Activated CD8-positive, alpha-beta memory T cell treated with anti-CD3 and anti-CD28 coated beads for 48 hours (primary cell): ENCODE results near the gene GPR156.
"Not testable (repeated sequence)": the region's sequence is repeated elsewhere in the genome, so short reads cannot be mapped to it uniquely, and the experiment has no call there.

ENCODE experiments used
- DNase-seq, 3 experiments: peaks; one replicate each; pipeline ENCODE4 v3.0.0-alpha.2; 2020; ENCODE audit warnings: low read depth in 2 of 3, low spot score in 2 of 3

GPR156 gene

DNA sequence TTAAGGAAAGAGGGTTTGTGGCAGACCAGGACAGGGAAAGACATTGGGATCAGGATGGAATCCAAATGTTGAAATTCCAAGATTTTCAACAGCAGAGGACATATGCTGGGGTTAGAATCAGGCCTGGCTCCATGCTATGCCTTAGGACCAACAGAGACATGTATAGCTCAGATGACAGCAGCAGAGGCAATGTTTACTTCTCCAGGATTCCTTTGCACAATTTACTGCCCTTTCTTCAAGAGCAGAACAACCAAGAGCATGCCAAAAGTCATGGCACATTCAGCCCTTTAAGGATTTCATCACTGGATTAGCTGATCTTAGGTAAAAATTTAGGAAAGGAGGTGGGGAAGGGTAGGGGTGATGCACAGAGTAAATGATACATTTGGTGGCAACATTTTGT is 121.2 kb downstream of the GPR156 start:
- DNase-seq, result no peak

GRCh38 chr3:120163026-120163425 is 122.0 kb downstream of the GPR156 start:
- DNase-seq, result no peak

GRCh38 chr3:120162400-120162799 is 122.6 kb downstream of the GPR156 start:
- DNase-seq, result no peak

DNA sequence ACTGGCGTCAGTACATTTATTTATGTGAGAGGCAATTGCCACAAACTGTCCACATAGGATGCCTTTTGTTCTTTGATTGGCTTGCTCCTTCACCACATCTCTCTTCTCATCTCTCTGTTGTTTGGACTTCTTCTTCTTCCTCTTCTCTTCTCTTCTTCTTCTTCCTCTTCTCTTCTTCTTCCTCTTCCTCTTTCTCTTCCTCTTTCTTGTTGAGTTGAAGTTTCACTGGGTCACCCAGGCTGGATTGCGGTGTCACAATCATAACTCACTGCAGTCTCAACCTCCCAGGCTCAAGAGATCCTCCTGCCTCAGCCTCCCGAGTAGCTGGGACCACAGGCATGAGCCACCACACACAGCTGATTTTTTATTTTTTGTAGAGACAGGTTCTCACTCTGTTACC is 123.1 kb downstream of the GPR156 start:
- DNase-seq, result no peak

GRCh38 chr3:120160050-120160449 is 125.0 kb downstream of the GPR156 start:
- no peak for DNase-seq

DNA sequence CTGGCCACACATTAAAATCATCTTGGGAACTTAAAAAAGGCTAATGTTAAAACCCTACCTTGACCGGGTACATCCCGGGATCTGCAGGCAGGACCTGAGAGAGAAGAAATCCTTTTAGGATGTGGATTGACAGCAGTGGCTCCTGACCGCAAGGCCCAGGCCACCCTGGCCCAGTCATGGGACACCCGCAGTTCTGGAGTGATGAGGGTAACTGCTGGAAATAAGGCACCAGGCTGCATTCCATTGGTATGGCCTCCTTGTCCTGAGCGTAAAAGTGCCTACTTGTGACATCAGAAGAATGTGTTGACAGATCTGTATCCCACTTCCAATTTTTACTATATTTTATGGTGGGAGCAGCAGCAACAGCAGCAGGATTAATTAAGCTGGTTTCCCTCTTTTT is 127.3 kb downstream of the GPR156 start:
- no peak for DNase-seq

DNA sequence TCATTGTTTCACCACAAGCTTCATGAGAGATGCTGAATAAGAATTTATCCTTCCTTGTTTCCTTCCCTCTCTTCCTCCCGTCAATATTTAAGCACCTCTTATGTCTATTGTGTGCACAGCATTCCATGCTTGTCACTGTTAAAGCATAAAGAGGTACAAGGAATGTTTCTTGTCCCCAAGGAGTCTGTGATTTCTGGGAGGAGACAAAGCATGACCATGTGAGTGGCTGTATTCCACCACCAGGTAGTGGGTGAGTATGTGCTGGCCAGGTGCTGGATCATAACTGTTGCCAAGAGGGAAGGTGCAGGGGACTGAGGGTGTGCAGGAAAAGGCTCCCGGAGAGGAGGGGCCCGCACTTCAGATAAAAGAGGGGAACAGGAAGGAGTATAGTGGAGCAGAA is 127.9 kb downstream of the GPR156 start:
- no peak for DNase-seq

DNA sequence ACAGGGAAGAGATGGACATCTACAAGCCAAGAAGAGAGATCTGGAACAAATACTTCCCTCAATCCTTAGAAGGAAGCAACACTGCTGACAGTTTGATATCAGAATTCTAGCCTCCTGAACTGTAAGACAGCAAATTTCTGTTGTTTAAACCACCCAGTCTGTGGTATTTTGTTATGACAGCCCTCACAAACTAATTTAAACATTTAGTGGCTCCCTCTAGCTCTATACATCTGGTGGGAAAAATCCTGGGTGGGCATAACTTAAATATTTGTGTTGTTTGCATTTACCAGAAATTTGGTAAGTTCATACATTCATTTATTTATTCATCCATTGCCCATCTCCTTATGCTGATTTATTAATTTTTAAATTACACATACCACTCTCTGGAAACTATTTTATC is 128.3 kb downstream of the GPR156 start:
- no peak for DNase-seq

GRCh38 chr3:120155694-120156093 is 129.3 kb downstream of the GPR156 start:
- not testable (repeated sequence) for DNase-seq

GRCh38 chr3:120155108-120155507 is 129.9 kb downstream of the GPR156 start:
- DNase-seq, result no peak

GRCh38 chr3:120153294-120153693 is 131.7 kb downstream of the GPR156 start:
- DNase-seq, result no peak

DNA sequence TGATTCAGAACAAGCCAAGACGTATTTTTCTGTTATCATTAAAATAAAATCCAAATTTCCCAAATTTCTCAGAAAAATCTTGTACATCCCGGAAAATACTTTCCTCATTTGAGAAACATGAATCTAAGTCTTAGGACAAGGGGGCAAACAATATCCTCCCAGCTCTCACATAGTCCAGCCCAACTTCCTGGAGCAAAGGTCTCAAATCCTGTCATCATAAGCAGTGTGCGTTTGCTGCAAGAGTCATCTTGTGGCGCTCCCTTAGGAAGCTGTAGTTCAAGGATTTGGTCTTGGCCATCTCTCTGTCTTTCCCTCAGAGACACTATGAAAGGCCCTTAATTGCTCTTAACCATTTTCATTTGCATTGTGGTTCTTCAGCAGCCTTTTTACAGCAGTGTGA is 133.2 kb downstream of the GPR156 start:
- no peak for DNase-seq

GRCh38 chr3:120148187-120148949 is 136.7 kb downstream of the GPR156 start:
- DNase-seq, result no peak

- DNase-seq, result no peak
These were observed 137.8 kb downstream of the GPR156 start for GRCh38 chr3:120147072-120147871.

DNA sequence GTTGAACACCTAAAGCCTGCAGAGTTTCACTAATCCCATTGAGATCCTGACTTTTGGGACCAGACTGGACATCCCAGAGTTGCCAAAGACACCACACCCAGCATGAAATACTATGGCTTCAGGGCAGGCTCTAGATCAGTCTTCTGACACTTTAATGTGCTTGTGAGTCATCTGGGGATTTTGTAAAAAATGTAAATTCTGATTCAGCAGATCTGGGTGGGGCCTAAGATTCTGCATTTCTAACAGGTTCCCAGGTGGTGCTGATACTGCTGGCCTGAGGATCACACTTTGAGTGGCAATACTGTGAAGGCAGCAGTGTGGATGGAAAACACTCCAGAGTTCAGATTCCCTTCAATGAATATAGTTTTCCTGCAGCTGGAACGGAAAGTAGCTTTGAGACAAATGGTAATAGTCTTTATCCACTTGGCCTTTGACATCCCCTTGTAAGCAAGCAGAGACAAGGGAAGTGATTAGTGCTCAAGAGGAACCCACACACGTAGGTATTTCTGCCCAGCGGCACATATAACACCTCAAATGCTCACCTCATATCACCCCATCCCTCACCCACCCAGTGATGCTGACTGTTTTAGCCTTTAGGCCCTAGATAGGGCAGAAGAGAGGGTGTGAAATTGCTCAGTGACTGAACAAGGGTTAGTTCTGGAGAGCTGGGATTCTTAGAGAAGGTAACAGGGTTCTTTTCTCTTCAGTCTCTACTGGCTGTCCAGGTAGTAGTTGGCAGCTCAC is 139.3 kb downstream of the GPR156 start:
- no peak for DNase-seq

DNA sequence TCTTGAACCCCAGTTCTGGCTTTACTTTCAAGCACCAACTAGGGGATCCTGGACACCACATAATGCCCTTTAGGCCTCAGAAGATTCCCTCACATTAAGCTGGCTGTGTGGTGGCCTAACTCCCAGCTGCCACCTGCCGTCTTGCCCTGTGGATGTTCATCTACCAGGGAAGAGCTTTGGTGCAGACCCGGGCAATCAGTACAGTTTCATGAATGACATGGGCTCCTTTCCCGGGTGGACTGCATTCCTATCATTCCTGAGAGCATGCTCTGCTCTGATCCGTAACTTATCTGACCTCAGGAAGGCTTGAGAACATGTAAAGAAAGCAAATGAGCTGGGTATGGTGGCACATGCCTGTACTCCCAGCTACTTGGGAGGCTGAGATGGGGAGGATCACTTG is 140.8 kb downstream of the GPR156 start:
- DNase-seq, result no peak

DNA sequence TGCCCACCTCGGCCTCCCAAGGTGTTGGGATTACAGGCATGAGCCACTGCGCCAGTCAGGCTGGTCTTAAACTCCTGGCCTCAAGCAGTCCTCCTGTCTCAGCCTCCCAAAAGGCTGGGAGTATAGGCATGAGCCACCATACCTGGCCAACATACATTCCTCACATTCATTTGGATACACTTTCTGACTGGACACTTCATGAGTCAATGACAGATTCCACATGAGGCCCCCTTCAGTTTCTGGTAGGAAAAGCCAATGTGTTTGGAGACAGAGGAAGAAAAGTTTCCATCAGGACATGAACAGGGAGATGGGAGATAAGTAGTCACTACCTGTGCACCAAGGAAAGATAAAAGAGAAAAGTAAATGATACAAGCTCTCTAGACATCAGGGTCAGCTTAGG is 141.3 kb downstream of the GPR156 start:
- DNase-seq, result no peak

- DNase-seq, result no peak
These were observed 142.8 kb downstream of the GPR156 start for GRCh38 chr3:120142236-120142635.

- no peak for DNase-seq
These were observed 144.8 kb downstream of the GPR156 start for GRCh38 chr3:120140098-120140742.

- no peak for DNase-seq
These were observed 145.9 kb downstream of the GPR156 start for GRCh38 chr3:120139140-120139539.

DNA sequence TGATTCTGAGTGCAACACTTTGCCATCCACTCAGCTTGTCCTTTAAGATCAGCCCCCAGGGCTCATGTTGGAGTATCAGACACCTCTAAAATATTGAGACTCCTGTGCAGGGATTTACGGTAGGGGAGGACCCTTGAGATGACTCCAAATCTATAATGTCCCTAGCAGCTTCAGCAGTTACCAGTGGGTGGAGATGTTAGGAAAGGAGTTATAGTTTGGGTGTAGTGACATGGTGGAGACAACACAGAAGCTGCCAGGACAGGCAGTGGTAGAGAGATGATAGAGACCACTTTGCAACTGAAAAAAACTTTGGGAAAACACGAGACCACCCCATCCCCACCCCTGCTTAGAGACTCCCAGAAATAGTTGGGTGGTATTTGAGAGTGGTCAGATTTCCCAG is 147.5 kb downstream of the GPR156 start:
- DNase-seq, result no peak
